ENCODE data around the gene RHOXF2B.
"Not testable (repeated sequence)": the region's sequence is repeated elsewhere in the genome, so short reads cannot be mapped to it uniquely, and the experiment has no call there.

The RHOXF2B gene

DNA sequence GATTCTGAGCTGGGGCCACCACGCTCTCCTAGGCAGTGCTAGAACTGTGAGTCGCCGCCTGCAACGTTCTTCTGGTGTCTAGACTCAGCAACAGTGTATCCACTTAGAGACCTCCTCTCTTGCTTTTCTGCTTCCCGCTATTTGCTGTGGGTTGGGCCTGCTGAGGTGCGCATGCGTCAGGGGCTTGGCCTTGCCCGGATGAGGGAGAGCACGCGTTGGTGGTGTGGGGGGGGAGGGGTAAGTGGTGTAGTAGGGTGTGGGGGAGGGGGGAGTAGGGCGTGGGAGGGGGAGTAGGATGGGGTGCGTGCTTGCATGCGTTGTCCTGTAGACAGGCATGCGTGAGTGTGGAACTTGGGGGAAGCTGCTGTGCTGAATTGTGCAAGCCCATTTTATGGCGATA is at the start of gene RHOXF2B:
RHOXF2B (minus strand) TSS at position 101 of the 400 bp plus-strand sequence. CDS start 138 bp downstream, outside the sequence.
- DNase-seq, result not testable (repeated sequence)

GRCh38 chrX:120125444-120125843 is 48.0 kb upstream of the RHOXF2B start:
- no peak for DNase-seq

- DNase-seq, result no peak
Measured at GRCh38 chrX:120120223-120120622, 42.7 kb upstream of the RHOXF2B start.

DNA sequence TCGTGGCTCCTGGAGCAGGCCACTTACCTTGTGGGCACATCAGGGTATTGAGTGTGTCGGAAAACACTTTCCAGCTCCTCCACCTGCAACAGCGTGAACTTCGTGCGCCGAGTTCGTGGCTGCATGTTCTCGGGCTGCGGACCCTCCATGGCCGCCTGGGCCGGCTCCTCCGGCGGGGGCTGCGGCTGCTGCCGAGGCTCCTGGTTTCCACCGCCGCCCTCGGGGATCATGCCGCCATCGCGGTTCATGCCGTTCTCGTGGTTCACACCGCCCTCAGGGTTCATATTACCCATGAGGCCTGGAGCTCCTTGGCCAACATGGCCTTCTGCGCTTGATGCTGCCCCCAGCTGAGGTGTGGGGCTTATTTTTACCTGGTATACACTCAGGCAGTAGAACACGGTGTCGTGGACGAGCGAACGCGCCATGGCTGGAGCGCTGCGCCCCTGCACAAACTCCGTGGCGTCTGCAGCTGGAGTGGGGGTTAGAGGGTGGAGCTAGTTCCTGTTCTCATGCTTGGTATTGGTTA is 38.0 kb upstream of the RHOXF2B start, which contains the start of gene RHOXF1:
RHOXF1 (minus strand) TSS at position 476 of the 526 bp plus-strand sequence; CDS start at position 425, 51 bp downstream.
- DNase-seq, result no peak

DNA sequence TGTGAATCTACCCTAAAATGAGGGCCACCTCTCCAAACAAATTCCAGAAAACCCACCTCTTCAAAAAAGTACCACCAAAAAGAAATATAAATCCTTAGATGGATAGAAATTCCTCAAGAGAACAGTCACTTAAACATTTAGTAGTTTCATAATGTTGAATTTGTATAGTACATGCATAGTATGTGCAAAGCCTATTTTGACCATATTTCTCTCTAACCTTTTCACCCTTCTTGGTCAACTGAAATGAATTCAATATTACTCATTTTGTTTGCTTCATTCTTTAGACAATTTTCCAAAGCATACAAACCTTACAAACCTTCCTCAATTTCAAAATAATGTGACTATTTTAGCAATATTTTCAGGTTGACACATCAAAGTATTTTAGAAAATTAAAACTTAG is 34.1 kb upstream of the RHOXF2B start:
- no peak for DNase-seq

GRCh38 chrX:120109378-120109777 is 31.9 kb upstream of the RHOXF2B start:
- DNase-seq, result no peak

GRCh38 chrX:120104707-120105106 is 27.2 kb upstream of the RHOXF2B start:
- DNase-seq, result not testable (repeated sequence)

GRCh38 chrX:120101057-120101456 is 23.6 kb upstream of the RHOXF2B start:
- DNase-seq, result not testable (repeated sequence)

DNA sequence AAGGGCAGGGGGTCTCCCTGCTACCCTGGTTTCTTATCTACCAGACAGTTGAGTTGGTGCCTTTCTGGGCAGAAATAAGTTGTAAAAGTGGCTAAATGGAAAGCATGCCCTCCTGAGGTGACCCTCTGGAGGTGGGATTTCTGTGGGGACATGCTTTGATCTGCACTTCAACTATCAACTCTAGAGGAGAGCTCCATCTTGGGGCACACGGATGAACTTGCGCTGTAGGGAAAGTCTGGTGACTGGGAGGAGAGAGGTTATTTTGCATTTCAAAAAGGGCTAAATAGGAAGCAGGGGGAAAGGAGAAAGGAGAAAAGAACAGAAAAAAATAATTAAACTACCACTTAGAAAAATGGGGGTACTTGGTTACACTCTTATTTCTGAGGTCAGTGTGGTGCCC is 12.7 kb upstream of the RHOXF2B start:
- no peak for DNase-seq

GRCh38 chrX:120087289-120088017 is 10.0 kb upstream of the RHOXF2B start:
- DNase-seq, result no peak

- DNase-seq, result not testable (repeated sequence)
Measured at GRCh38 chrX:120085553-120086185, 8.2 kb upstream of the RHOXF2B start.

- DNase-seq, result not testable (repeated sequence)
Measured at GRCh38 chrX:120066169-120066568, 11.3 kb downstream of the RHOXF2B start.

DNA sequence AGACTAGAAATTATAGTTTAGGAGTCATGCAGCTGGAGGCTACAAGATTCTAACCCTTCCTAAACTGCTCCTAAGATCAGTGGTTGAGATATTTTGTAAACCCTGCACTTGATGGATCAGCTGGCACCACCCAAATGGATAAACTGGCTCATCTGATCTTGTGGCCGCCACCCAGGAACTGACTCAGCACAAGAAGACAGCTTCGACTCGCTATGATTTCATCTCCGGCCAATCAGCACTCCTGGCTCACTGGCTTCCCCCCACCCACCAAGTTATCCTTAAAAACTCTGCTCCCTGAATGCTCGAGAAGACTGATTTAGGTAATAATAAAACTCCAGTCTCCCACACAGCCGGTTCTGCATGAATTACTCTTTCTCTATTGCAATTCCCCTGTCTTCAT is 34.8 kb downstream of the RHOXF2B start:
- DNase-seq, result not testable (repeated sequence)

DNA sequence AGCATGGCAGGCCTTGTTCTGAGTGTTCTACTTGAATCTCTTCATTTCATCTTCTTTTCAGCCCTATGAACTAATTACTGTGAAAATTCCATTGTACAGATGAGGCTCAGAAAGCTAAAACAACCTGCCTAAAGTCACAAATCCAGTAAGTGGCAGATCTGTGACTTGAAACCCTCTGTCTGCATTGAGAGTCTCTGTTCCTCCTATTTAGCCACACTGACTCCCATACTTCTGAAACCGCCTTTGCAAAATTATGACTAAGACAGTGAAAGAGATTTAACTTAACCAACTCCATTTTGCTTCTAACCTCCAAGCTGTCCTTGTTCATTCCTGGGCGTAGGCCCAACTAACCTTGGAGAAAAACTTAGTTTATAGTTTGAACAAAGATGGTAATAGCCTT is 35.2 kb downstream of the RHOXF2B start:
- not testable (repeated sequence) for DNase-seq

DNA sequence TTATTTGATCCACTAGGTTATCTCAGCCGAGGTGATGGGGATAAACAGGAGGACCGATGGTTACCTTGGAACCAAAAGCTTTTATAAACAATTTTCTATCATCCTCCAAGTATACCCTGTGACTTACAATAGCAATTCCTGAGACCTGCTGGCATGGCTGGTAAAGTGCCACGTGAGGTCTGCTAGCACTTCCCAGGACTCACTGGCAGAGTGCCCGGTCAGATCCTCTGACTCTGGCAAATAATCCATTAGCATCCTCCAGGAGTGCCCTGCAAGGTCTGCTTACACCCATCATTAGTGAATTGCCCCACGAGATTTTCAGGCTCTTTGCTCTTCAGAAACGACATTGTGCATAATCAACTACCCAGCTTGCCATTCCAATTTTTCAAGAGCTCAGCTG is 37.3 kb downstream of the RHOXF2B start:
- not testable (repeated sequence) for DNase-seq

GRCh38 chrX:120039087-120039733 is 38.3 kb downstream of the RHOXF2B start:
- not testable (repeated sequence) for DNase-seq

DNA sequence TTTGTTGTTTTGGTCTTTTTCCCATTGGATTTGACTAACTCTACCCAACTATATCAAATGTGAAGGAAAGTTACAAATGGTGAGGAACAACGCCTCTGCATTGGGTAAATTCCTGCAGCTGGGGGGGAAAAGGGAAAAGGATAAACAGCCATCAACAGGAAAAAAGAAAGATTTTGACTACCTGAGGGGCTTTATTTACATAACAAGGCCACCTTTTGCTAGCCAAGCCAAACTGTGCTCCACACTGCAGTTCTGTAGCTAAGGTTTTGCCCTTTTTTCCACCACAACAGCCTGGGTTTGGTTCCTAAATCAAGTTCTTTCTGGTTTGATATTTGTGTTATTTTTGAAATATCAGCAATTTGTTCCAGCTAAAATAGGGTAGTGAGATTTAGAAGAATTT is 40.8 kb downstream of the RHOXF2B start:
- no peak for DNase-seq

DNA sequence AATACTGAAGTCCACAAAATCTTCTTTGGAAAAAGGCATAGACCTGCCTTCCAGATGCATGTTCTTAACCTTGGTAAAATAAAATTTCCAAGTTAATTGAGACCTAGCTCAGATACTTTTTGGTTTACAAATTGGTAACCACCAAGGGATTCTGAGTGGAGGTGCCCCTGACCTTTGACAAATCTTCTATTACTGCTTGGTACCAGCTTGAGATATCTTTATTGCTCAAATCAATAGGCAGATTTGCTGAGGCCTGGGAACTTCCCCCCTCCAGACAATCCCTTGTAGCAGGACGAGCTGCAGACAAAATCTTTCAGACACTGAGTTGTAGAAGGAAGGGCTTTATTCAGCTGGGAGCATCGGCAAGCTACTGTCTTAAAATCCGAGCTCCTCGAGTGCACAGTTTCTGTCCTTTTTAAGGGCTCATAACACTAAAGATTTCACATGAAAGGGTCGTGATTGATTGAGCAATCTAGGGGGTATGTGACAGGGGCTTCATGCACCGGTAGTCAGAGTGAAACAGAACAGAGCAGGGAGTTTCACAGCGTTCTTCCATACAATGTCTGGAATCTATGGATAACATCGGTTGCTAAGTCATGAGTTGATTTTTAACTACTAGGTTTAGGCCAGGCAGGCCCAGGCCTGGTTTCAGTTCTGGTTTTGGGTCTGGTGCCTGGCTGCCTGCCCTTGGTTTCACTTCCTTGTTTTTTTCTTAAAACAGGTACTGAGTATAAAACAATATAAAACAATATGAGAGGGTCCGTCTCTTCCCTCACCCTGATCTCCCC is 41.8 kb downstream of the RHOXF2B start:
- not testable (repeated sequence) for DNase-seq

DNA sequence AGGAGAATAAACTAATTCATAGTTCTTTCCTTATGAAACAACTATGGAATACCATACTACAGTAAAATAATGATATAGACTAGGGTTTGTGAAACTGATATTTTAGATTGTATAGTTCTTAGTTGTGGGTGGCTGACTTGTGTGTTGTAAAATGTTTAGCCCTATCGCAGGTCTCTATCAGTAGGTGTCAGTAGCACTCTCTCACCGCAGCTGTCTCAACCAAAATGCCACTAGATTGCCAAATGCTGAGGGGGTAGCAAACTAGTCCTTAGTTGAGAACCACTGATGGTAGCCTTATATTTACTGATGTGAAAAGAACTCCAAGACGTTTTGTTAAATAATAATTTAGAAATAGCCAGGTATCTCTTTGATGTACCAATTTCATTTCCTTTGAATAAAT is 48.1 kb downstream of the RHOXF2B start:
- no peak for DNase-seq

DNA sequence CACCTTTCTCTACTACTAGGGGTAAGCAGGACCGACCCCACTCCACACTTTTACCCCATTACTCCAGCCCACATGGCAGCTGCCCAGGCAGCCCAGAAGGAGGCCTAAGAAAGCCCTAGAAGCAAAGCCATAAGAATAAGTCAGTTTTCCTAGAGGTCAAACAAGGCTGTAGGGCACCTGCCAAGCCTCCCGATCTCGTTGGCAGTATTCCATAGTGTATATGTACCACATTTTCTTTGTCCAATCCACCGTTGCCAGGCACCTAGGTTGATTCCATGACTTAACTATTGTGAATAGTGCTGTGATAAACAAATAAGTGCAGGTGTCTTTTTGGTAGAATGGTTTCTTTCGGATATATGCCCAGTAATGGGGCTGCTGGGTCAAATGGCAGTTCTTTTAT is 54.2 kb downstream of the RHOXF2B start:
- no peak for DNase-seq

GRCh38 chrX:120022763-120023162 is 54.7 kb downstream of the RHOXF2B start:
- no peak for DNase-seq

Data from stimulated activated CD4-positive, alpha-beta T cell treated with anti-CD3 and anti-CD28 coated beads, Interleukin-2, amount 100 ng/mL, for 24 hours (primary cell).